Stimulated activated naive CD8-positive, alpha-beta T cell treated with anti-CD3 and anti-CD28 coated beads, Interleukin-15, amount 100 ng/mL, for 72 hours (primary cell): ENCODE measurements around the gene GPR6.

ENCODE experiments used
- ATAC-seq: fragments of 150-1000 bp; cut with Tn5 transposase; 2 replicates; pipeline ENCODE4 v1.10.0; 2021; ENCODE audit warnings: mild to moderate bottlenecking, moderate library complexity
- DNase-seq, 2 donors: peaks; one replicate each; pipeline ENCODE4 v3.0.0; 2021 to 2022
- H3K27ac Mint-ChIP-seq, 2 donors: one replicate each; pipeline ENCODE4 v1.8.0; 2022; ENCODE audit warnings: mild to moderate bottlenecking in 2 of 2, mixed read lengths in 2 of 2, moderate library complexity in 2 of 2
- H3K27me3 Mint-ChIP-seq: one replicate; pipeline ENCODE4 v1.8.0; 2022; ENCODE audit warnings: mixed read lengths
- H3K4me1 Mint-ChIP-seq: one replicate; pipeline ENCODE4 v1.8.0; 2022; ENCODE audit warnings: mild to moderate bottlenecking, mixed read lengths
- H3K4me3 Mint-ChIP-seq, 2 donors: one replicate each; pipeline ENCODE4 v1.8.0; 2022; ENCODE audit warnings: mild to moderate bottlenecking in 2 of 2, mixed read lengths in 2 of 2, moderate library complexity in 1 of 2
- H3K9me3 Mint-ChIP-seq, 2 donors: one replicate each; pipeline ENCODE4 v1.8.0; 2022; ENCODE audit warnings: mixed read lengths in 2 of 2

Gene GPR6

DNA sequence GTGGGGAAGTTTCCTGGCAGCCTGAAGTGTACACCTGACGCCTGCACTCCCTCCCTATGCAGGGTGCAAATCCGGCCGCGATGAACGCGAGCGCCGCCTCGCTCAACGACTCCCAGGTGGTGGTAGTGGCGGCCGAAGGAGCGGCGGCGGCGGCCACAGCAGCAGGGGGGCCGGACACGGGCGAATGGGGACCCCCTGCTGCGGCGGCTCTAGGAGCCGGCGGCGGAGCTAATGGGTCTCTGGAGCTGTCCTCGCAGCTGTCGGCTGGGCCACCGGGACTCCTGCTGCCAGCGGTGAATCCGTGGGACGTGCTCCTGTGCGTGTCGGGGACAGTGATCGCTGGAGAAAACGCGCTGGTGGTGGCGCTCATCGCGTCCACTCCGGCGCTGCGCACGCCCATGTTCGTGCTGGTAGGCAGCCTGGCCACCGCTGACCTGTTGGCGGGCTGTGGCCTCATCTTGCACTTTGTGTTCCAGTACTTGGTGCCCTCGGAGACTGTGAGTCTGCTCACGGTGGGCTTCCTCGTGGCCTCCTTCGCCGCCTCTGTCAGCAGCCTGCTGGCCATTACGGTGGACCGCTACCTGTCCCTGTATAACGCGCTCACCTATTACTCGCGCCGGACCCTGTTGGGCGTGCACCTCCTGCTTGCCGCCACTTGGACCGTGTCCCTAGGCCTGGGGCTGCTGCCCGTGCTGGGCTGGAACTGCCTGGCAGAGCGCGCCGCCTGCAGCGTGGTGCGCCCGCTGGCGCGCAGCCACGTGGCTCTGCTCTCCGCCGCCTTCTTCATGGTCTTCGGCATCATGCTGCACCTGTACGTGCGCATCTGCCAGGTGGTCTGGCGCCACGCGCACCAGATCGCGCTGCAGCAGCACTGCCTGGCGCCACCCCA is 1.2 kb downstream of the GPR6 start:
- H3K27me3 Mint-ChIP-seq: peaks cover 79% of the 10 kb centered on the region

GRCh38 chr6:109984410-109984809 is 6.3 kb downstream of the GPR6 start:
- peaks cover 46% of the 10 kb centered on the region for H3K27me3 Mint-ChIP-seq
- H3K4me3 Mint-ChIP-seq: no peak overlapping the region
- no peak overlapping the region for H3K27ac Mint-ChIP-seq
- H3K4me1 Mint-ChIP-seq: no peaks in the 10 kb centered on the region
- DNase-seq: no peak
- ATAC-seq: no peak
- H3K9me3 Mint-ChIP-seq: peaks cover 3 to 7% of the 10 kb centered on the region in 2 donors

More for the DNA sequence above, 1.2 kb downstream of the GPR6 start:
- H3K4me1 Mint-ChIP-seq: peaks cover 10% of the 10 kb centered on the region
- ATAC-seq (no peak), DNase-seq (no peak)
- H3K9me3 Mint-ChIP-seq: peaks cover 3 to 7% of the 10 kb centered on the region in 2 donors
- no peak overlapping the region for H3K4me3 Mint-ChIP-seq
- H3K27ac Mint-ChIP-seq: no peak overlapping the region

DNA sequence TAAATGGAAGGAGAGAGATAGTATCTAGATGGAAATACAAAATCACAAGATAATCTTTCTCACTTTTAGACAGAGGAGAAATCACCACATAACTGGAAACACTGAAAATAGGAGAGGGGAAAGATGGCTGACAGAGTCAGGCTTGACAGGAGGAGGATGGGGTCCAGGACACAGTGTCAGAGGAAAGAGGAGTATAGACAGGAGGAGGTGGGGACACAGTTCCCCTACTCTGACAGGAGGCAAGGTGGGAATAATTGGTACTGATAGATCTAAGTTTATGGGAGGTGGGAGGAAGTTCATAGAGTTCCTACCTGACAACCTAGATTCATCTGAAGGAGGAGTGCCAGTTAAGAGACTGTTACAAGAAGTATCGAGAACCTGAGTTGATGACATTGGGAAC is 9.1 kb downstream of the GPR6 start:
- no peak overlapping the region for H3K4me3 Mint-ChIP-seq
- H3K9me3 Mint-ChIP-seq: no peaks in the 10 kb centered on the region
- no peak overlapping the region for H3K27ac Mint-ChIP-seq
- peaks cover 23% of the 10 kb centered on the region for H3K27me3 Mint-ChIP-seq
- DNase-seq (no peak), ATAC-seq (no peak)
- H3K4me1 Mint-ChIP-seq: no peaks in the 10 kb centered on the region

DNA sequence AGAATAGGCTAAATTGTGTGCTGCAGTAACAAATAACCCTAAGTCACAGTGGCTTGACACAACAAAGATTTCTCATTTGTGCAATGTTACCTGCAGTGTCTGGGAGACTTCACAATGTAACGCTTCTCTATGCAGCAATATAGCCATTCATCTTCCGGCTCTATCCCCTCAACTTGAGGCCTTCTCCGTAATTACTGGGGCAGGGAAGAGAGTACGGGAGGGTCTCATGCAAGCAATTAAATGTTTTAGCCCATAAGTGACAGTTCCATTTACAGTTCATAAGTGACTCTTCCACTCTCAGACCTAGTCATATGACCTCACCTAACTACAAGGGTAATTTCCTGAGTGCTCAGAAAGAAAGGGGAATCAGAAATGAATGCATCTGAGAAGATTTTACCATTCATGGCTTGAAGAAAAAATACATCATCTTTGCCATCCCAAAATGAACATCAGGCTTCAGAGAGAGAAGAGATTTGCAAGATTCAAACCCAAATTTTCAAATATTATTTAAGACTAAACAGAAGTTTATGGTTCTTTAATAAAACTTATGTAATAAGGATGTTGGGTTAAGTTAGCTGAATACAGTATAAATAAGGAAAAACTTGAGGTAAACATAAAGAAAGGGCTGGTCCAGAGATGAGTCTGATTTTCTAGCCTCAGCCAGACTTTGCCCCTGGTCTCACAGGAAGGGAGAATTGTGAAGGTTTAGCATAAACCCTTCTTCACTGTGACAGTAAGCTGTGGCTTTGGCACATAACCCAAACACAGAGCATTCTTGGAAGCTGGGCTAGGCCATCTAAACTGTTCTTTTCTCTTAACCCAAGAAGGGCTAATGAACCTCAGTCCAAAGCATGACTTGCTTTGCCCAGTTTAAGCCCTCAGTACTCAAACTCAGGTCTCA is 13.3 kb downstream of the GPR6 start:
- H3K4me1 Mint-ChIP-seq: no peaks in the 10 kb centered on the region

GRCh38 chr6:109998159-109998785 is 20.2 kb downstream of the GPR6 start:
- Mint-ChIP-seq H3K4me3 (no peak overlapping the region), H3K27ac (no peak overlapping the region), H3K9me3 (peaks cover 0 to 5% of the 10 kb centered on the region in 2 donors), H3K27me3 (peaks cover 18% of the 10 kb centered on the region), H3K4me1 (no peaks in the 10 kb centered on the region)
- ATAC-seq (no peak), DNase-seq (no peak)

More for the DNA sequence above, 13.3 kb downstream of the GPR6 start:
- H3K27me3 Mint-ChIP-seq: peaks cover 6% of the 10 kb centered on the region
- ATAC-seq (no peak), DNase-seq (no peak)
- no peak overlapping the region for H3K4me3 Mint-ChIP-seq
- H3K9me3 Mint-ChIP-seq: peaks cover 0 to 4% of the 10 kb centered on the region in 2 donors
- H3K27ac Mint-ChIP-seq: no peak overlapping the region

DNA sequence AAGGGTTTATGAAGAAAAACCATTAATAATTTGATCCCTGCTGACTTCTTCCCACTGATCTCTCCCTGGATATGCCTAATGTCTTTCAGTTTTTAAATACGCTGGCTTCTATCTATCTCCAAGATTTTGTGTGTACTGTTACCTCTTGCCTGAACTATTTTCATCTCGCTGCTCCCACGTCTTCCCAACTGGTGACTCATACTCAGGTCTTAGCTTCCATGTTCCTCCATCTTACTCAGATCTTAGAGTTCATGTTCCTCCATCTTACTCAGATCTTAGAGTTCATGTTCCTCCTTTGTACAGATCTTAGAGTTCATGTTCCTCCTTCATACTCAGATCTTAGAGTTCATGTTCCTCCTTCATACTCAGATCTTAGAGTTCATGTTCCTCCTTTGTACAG is 21.6 kb downstream of the GPR6 start:
- ATAC-seq: no peak

DNA sequence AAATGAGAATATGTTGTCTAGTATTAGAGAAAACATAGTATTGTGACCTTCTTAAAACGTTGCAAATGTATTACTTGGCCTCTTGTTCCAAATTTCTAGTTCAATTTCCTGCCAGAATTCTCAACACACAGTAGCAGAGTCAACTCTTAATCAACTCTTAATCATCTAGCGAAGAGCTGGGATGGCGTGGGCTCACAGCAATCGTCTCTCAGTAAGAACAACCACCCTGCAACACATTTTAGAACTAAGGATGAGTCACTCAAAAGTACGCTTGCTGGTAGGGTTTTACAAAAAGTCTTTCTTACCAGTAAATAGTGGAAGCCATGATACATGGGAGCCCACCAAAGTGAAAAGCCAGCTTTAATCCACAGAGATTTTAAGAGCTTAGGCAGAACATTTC is 24.6 kb downstream of the GPR6 start:
- no peak for ATAC-seq

More for the DNA sequence above, 21.6 kb downstream of the GPR6 start:
- H3K9me3 Mint-ChIP-seq: peaks cover 0 to 5% of the 10 kb centered on the region in 2 donors
- peaks cover 18% of the 10 kb centered on the region for H3K27me3 Mint-ChIP-seq
- H3K27ac Mint-ChIP-seq: no peak overlapping the region
- DNase-seq: no peak
- H3K4me3 Mint-ChIP-seq: no peak overlapping the region
- H3K4me1 Mint-ChIP-seq: no peaks in the 10 kb centered on the region

GRCh38 chr6:110013386-110013785 is 35.3 kb downstream of the GPR6 start:
- DNase-seq: no peak
- ATAC-seq: no peak
- Mint-ChIP-seq H3K9me3 (peaks cover 10% of the 10 kb centered on the region in 2 donors), H3K27ac (no peak overlapping the region), H3K4me3 (no peak overlapping the region), H3K27me3 (no peaks in the 10 kb centered on the region), H3K4me1 (no peaks in the 10 kb centered on the region)

More for the DNA sequence above, 24.6 kb downstream of the GPR6 start:
- Mint-ChIP-seq H3K4me1 (no peaks in the 10 kb centered on the region), H3K27ac (no peak overlapping the region), H3K27me3 (peaks cover 18% of the 10 kb centered on the region), H3K9me3 (peaks cover 0 to 5% of the 10 kb centered on the region in 2 donors), H3K4me3 (no peak overlapping the region)
- no peak for DNase-seq

- Mint-ChIP-seq H3K4me1 (peaks cover 9% of the 10 kb centered on the region), H3K4me3 (no peak overlapping the region), H3K27me3 (no peaks in the 10 kb centered on the region), H3K27ac (no peak overlapping the region), H3K9me3 (peaks cover 10% of the 10 kb centered on the region in 2 donors)
- ATAC-seq (no peak), DNase-seq (no peak)
Measured at GRCh38 chr6:110015206-110015605, 37.1 kb downstream of the GPR6 start.

GRCh38 chr6:110017306-110017705 is 39.2 kb downstream of the GPR6 start:
- no peak overlapping the region for H3K27ac Mint-ChIP-seq
- H3K4me1 Mint-ChIP-seq: peaks cover 24% of the 10 kb centered on the region
- H3K4me3 Mint-ChIP-seq: no peak overlapping the region
- peaks cover under 1 to 2% of the 10 kb centered on the region in 2 donors for H3K9me3 Mint-ChIP-seq
- ATAC-seq (no peak), DNase-seq (no peak)
- H3K27me3 Mint-ChIP-seq: no peaks in the 10 kb centered on the region

GRCh38 chr6:110017946-110018345 is 39.8 kb downstream of the GPR6 start:
- H3K9me3 Mint-ChIP-seq: no peaks in the 10 kb centered on the region
- no peaks in the 10 kb centered on the region for H3K27me3 Mint-ChIP-seq
- no peak overlapping the region for H3K27ac Mint-ChIP-seq
- DNase-seq (no peak), ATAC-seq (no peak)
- H3K4me1 Mint-ChIP-seq: peaks cover 24% of the 10 kb centered on the region
- H3K4me3 Mint-ChIP-seq: no peak overlapping the region

DNA sequence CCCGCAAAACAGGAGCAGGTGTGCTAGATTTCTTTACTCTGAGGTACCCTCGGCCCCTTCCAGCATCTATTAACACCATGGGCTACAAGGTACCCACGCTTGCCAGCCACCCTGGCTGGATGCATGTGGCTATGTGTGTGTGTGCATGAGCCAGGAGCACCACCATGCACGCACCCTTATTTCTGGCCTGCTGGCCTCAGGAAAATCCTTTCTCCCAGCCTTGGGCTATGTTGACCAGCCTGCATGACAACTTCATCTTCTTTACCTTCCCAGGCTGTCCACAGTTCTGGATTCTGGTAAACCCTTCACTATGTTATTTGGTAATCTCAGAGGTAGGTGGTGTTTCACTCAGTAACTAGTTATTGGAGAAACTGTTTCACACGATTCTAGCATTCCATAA is 40.4 kb downstream of the GPR6 start:
- no peaks in the 10 kb centered on the region for H3K27me3 Mint-ChIP-seq
- no peak for DNase-seq
- no peak for ATAC-seq
- H3K27ac Mint-ChIP-seq: peak overlapping the region in 1 of 2 donors; percentile 15
- peaks cover 24% of the 10 kb centered on the region for H3K4me1 Mint-ChIP-seq
- no peak overlapping the region for H3K4me3 Mint-ChIP-seq
- no peaks in the 10 kb centered on the region for H3K9me3 Mint-ChIP-seq

DNA sequence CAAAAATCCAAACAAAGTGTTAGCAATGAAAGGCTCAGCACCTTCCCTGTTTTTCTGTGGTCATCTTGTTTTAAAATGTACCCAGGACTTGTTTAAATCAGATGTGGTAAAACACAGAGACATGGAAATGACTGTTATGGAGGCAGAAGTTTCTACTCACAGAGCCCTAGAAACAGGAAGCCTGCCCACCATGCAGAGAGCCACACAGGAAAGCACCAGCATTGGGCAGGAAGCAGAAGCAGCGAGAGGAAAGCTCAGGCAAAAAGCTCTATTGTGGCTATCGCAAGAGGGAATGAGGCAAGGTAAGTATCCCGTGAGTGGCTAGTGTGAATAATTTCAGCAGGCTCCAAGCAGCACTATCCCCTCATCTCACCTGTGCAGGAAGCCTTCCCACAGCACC is 42.8 kb downstream of the GPR6 start:
- H3K27ac Mint-ChIP-seq: peak overlapping the region in 1 of 2 donors; percentile 84
- peaks cover 24% of the 10 kb centered on the region for H3K4me1 Mint-ChIP-seq
- no peaks in the 10 kb centered on the region for H3K27me3 Mint-ChIP-seq
- ATAC-seq (peak; percentile 88), DNase-seq (no peak)
- no peaks in the 10 kb centered on the region for H3K9me3 Mint-ChIP-seq
- peak overlapping the region in 1 of 2 donors; percentile 16 for H3K4me3 Mint-ChIP-seq

DNA sequence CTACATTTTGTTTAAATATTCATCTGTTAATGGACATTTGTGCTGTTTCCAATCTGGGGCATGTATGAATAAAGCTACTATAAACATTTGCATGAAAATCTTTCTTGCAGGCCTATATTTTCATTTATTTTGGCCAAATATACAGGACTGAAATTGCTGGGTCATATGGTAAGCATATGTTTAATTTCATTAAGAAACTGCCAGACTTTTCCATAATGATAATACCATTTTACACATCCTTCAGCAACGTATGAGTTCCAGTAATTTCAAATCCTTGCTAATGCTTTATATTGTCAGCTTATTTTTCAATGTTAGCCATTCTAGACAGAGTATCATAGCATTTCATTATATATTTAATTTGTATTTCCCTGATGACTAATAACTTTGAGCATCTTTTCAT is 51.0 kb downstream of the GPR6 start:
- Mint-ChIP-seq H3K4me3 (no peak overlapping the region), H3K9me3 (no peaks in the 10 kb centered on the region), H3K27me3 (no peaks in the 10 kb centered on the region), H3K4me1 (peaks cover 12% of the 10 kb centered on the region), H3K27ac (no peak overlapping the region)
- no peak for ATAC-seq
- no peak for DNase-seq
